Kasumi-1 (cell line): Measurements from ENCODE around the gene PARD3.
"Not testable (repeated sequence)": the region's sequence is repeated elsewhere in the genome, so short reads cannot be mapped to it uniquely, and the experiment has no call there.

Experiments
- DNase-seq, 2 experiments: peaks; one replicate each; lab custom pipeline; 2025; lab: John Stamatoyannopoulos, UW

The PARD3 gene

DNA sequence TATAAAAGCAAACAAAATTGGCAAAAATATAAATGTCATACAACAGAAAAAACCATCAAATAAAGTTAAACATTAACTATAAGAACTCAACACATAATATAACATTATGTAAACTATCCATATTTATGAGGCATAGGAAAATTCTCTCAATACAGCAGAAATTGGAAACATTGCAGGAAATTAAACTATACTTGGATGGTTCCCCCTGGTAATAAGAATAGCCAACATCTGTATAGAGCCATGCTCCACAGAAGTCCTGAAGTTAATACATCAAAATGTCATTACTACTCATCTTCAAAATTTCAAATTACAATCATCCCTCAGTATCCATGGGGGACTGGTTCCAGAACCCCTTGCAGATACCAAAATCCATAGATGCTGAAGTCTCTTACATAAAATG, 350.5 kb downstream of the PARD3 start:
- no peak for DNase-seq

DNA sequence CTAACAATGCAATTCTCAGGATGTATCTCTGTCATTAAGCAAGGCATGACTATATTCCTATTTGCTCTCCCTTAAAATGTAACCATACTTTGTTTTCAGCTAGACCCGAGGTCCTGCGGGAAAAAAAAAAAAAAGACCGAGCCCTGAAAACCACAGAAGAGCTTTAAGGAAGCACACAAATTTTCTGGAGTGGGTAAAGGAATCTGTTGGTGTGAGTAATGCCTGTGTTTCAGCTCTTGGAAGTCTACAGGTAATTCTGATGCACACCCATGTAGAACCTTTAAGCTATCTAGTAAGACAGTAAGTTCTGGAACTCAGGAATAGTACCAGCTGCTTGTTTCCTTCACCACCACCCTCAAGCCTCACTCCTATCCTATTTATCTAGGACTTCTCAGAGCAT, 351.1 kb downstream of the PARD3 start:
- no peak for DNase-seq

DNA sequence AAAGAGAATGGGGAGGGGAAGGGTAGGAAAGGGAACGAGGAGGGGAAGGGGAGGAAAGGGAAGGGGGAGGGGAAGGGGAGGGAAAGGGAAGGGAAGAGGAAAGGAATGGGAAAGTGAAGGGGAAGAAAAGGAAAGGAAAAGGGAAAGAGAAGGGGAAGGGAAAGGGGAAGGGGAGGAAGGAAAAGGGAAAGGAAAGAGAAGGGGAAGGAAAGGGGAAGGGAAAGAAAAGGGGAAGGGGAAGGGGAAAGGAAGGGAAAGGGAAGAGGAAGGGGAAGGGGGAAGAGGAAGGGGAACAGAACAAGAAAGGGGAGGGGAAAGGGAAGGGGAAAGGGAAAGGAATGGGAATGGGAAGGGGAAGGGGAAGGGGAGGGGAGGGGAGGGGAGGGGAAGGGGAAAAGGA, 352.1 kb downstream of the PARD3 start:
- no peak for DNase-seq

DNA sequence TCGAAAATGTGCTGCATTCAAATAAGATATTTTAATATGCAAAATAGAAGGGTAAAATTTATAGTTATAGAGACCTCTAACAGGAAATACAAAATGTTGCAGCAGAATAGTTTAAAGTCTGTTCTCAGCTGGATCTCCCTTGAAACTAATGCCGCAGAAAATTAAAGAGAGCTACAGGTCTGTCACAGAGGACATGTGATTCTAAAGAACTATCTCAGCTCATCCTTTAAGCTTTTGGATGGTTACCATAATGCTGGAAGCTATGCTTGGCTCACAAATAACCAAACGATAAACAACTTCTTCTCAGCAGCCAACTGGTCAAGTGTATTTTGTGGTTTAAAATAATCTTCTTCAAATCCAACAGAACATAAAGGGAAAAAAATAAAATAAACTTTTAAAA, 353.0 kb downstream of the PARD3 start:
- DNase-seq: no peak

DNA sequence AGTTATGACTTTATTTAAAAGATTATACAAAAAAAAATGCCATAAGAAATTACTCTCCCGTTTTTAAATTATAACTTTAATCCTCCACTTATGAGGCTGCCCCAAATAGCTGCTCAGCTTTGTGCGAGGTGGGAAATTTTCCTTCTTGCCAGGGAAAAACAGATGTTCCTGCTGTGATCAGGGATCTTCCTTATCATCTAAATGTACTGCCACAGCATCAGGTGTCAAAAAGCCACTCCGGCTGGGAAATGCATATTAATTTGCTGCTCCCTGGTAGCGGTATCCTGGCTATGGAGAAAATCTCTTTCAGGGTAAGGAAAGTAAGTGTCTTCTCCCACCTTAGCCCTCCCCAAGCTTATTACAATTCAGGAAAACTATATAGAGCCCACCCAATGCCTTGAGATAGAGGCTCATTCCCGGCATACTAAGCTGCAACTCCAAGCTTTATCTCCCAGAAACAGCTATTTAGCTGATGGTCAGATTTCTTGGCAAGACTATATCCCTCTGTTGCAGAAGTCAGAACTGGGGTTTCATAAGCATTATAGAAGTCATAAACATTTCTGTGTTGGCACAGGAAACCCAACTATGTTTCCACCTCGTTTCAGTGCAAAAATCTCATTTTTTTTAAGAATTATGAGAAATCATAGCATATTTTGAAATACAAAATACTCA, 360.4 kb downstream of the PARD3 start:
- no peak for DNase-seq

DNA sequence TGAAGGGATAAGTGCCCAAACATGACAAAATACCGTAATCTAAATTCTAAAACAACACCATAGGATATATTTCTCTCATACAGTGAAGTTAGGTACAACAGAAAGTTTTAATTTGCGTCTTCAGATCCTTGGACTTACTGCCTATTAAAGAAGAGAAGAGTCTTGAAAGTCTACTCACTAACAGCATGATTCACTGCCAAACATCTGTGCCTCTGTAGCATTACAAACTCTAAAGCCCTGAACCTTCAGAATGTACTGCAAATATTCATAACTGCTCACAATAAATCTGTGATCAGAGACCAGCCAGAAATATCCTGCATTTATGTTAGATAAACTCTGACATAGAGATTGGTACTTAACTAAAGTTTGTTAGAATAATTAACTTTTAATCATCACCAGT, 365.3 kb downstream of the PARD3 start:
- no peak for DNase-seq

DNA sequence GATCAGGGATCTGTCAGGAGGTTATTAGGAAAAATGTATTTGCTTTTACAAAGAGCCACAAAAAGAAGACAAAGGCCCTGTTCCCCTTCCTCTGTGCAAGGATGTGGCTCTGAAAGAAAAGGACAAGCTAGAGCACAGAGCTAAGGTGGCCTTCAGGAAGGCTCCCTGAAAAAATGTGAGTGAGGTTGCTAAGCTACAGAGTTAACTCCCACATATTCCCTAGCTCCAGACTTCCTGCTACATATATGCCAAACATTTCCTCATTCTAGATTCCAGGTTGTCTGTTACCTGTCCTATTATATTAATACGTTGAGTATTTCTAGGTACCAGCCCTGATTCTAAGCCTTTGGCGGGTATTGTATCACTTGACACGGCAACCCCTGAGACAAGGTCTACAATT, 369.0 kb downstream of the PARD3 start:
- no peak for DNase-seq

DNA sequence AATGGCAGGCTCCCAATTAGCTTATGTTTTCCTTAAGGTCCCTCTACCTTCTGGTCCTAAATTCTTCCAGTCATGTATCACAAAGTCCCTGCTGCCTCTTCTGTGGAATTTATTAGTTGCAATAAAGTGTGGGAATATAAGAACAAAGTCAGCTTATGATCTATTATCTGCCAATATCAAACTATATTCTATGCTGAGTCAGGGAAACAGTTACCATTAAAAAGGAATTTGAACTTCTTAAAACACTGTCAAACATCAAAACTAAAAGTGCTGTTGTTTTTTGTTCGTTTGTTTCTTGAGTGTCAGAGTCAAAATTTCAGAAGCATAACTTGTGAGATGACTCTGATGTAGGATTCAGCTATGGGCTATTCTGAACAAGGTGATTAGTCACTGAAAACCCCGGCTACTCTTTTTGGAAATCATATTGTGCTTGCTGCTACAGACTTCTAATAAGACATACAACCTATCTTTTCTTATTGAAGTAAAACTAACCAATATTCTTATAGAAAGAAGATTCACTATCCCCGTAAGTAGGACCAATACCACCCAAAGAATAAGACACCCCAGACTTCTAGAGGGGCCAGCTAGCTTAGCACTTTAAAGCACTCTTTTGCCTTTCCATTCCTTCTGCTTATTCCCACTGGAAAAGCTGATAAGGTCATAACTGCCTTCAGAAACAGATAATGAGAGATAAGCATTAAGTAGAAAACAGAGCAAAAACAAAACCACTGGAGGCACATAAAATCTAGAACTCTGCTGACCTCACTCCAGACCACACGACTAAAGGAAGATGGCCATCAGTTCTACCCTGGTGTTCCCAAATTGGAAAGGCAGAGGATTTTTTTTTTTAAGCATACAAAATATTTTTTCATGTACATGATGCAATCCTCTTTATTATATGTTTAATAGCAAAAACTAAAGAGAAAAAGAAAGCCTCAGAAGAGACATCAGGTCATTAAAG, 370.6 kb downstream of the PARD3 start:
- DNase-seq: no peak

DNA sequence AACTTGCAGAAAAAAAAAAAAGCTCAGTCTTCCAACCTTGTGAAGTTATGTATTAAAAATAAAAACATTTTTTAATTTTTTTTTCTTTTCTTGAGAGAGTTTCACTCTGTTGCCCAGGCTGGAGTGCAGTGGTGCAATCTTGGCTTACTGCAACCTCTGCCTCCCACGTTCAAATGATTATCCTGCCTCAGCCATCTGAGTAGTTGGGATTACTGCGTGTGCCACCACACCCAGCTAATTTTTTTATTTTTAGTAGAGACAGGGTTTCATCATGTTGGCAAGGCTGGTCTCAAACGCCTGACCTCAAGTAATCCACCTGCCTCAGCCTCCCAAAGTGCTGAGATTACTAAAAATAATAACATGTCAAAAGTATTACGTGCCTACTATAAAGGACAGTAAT, 375.7 kb downstream of the PARD3 start:
- not testable (repeated sequence) for DNase-seq

DNA sequence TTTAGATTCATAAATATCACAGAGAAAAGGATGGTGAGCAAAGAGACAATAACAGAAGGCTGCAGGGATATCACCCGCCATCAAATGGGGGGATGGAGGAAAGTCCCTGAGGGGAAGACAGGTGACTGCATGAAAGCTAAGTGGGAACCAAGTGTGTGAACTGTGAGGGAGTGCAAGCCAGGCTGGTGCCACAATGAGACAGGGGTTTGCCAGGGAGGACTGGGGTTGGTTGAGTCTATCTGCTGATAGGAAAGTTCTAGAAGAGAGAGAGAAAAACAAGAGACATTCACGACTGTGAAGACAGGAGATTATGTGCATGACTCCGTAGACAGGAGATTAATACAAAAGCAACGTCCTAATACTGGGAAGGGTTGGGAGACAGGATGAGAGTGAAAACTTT, 376.4 kb downstream of the PARD3 start:
- DNase-seq: no peak

DNA sequence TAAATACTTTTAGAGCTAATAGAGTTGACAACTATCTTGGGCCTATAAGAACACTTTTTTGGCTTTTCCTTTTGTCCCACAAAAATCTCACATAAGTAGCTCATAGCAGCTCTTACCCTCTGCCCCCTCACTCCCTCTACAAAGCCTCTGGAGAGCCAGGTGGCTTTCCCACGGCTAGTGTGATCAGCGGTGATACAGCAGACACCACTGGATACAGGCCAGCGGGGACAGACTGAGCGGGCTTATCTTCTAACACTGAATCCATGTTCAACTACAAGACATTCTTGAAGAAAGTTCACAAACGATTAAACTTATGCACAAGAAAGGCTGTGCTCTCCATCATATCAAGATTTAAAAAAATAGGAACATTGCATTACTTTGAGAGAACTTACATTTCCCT, 377.2 kb downstream of the PARD3 start:
- DNase-seq: no peak

DNA sequence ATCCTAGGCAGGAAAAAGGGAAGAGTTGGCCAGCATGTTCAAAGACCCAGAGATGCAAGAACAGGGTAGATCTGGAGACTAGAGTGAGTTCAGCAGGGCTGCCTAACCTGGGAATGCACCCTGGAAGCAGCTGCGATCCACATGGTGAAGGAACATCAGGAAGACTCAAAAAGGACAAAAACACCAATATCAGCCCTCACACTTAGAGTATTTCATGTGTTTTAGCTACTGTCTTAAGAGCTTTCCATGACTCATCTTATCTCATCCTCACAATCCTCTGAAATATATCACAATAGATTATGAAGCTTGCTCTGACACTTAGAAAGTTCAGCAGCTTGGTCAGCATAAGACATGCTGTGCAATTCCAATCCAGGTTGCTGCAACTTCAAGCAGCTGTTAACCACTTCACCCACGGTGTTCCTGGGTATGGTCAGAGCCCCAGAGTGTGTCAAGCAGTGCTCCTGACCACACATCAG, 380.9 kb downstream of the PARD3 start:
- DNase-seq: no peak

DNA sequence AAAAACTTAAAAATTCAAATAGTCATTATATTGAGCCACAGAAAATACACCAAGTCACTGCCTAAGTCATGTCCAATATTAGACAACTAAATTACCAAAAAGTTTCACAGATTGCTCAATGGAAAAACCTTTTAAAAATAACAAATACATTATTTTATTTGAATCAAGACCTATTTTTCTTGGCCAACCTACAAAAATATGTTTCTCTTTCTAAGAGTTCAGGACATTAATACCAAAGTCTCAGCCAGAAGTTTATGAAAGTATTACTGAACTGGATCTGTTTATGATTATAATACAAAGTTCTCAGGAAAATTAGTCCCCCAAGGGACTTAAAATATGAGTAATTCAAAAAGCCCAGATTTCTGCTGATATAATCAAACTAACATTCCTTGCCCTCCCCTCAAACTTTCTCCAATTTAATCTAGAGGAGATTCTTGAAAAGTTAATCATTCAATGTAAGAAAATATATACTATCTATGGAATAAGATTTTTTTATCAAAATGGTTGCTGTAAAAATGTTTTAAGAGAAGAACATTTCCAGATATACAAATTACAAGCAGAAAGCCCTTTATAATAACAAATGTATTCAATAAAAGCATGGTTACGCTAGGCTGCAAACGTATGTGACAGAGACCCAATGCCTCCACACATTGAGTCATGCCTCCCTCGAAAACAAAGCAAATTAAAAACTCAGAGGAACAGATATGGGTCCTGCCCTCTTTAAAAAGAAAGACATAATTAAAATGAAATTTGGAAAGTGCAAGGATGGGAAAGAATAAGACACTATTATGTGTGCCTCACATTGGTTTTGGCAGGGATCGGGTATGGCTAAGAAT, 381.6 kb downstream of the PARD3 start:
- DNase-seq: no peak

DNA sequence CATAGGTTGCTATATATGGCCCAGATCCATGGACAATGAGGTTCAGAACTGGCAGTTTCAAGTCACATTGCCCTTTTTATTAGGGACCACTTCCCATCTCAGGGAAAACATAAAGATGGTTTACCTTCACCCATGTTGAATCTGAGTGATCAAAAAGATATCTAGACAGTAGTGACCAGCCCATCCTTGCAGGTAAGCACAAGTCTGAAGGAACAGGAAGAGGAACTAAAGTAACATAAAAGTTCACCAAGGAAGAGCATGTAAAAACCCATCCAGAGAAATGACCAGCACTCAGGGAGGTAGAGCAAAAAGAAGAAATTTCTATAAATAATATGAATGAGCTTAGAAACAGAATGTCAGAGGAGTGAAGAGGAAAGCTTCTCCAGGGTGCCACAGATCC, 382.5 kb downstream of the PARD3 start:
- no peak for DNase-seq

DNA sequence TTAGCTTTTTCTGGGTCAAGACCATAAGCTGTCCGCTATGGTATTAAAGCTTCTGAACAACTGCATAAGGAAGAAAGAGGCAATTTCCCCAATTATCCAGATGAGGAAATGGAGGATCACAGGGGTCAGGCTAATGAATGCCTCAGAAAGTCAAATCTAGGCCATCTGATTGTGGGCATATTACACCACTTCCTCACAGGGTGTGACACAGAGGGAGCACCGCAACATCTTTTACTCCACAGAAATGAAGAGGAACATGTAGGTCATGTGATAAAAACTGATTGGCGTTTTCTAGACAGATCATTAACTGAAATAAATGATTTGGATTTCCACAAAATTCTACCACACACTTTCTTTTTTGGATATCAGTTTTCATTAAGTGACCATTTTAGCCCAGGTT, 384.4 kb downstream of the PARD3 start:
- peak; percentile 83 to 84 for DNase-seq

DNA sequence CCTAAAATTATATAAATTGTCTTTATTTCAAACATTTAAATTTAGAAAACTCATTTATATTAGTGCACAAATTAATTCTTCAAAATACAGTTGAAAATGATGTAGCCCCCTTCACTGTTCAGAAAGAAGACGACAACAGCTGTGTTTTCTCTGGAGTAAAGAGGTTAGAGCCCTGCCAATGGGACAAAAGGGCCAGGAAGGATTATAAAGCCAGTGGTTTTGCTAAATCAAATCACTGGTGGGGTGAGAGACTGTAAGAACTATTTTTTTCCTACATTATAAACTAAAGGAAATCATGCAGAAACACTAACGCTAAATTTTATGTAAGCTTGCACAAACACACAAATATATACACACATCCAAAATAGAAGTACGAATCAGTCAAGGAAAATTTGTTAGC, 386.6 kb downstream of the PARD3 start:
- no peak for DNase-seq

DNA sequence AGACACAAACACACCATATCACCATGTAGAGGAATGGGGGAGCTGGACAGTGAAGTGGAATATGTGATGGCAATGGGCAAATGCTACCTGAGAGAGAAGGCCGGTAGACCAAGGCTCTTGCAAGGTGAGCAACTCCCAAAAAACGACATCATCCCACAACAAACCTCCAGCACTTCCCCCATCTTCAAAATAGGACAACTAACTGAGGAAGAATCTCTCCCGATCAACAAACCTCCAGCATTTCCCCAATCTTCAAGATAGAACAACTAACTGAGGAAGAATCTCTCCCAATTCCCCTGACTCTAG, 387.2 kb downstream of the PARD3 start:
- DNase-seq: no peak

DNA sequence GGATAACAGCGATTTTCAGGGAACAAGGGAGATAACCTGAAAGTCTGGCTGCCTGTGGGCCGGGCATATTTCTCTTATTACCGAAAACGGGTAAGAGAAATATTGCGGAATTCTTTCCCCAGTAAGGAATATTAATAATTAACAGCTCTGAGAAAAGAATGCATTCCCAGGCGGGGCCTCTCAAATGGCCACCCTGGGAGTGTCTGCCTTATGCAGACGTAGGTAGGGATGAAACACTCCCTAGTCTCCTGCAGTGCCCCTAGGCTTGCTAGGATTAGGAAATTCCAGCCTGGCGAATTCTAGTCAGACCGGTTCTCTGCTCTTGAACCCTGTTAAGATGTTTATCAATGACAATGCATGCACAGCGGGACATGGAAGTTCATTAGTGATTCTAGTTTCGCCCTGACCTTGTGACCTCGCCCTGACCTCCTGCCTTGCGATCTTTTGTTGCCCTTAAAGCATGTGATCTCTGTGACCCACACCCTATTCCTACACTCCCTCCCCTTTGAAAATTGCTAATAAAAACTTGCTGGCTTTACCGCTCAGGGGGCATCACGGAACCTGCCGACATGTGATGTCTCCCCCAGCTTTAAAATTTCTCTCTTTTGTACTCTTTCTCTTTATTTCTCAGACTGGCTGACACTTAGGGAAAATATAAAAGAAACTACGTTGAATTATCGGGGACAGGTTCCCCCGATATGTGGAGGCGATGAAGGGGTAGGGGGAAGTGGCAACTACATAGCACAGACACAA, 387.8 kb downstream of the PARD3 start:
- not testable (repeated sequence) for DNase-seq

DNA sequence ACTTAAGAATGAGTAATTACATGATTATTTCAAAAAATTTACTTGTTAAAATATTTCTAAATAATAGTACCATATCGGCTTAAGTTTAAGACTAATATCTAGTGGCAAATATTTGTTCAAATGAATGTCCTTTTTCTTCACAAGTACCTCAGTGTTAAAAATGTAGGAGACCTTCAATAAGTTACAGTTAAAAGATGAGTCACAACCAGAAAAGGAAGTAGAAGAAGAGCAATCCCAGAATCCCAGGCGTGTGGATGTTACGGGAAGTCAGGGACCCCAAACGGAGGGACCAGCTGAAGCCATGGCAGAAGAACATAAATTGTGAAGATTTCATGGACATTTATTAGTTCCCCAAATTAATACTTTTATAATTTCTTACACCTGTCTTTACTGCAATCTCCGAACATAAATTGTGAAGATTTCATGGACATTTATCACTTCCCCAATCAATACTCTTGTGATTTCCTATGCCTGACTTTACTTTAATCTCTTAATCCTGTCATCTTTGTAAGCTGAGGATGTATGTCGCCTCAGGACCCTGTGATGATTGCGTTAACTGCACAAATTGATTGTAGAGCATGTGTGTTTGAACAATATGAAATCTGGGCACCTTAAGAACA, 388.4 kb downstream of the PARD3 start:
- peak; percentile 30 to 38 for DNase-seq

DNA sequence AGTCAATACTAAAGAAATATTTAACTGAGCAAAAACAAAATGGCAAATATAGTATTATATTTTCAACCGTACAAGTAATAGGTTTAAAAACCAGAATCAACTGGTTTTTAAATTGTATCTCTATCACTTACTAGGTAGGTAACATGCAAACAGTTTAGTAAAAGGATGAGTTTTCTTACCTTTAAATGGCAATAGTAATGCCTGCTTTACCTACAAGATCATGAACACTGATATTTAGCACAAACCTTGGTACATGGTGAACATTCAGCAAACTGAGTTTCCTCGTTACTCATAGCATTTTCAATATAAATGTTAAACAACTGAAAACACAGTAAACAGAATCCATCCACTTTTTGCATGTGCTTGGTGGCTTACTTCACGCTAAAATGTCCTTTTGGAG, 389.1 kb downstream of the PARD3 start:
- no peak for DNase-seq
